ENCODE measurements around the gene ST6GALNAC1. TPM values are rescaled to one million over a fixed set of nuclear protein-coding genes. Genes with fewer than 3 reads are reported as not detected.

Gene ST6GALNAC1
- total RNA-seq, 1 experiment from 2014 or later, result not detected

DNA sequence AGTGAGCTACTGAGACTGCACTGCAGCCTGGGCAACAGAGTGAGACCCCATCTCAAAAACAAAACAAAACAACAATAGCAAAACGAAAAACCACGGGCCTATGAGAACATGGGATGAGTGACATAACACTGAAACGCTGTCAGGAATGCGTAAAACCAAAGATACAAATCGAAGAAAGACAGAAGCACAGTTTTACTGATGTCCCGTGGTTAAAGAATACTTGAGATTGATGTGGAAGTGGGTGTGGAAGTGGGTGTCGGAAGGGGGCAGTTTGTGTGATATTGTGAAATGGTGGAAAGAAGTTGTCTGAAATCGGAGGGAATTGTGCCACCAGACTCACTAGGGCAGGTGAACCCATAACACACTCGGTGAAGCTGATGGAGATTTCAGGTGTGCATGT is 67.4 kb downstream of the ST6GALNAC1 start:
- Histone ChIP-seq H2AFZ (ENCODE audit: low read depth, low read length, poor library complexity, severe bottlenecking) (no peak overlapping the region), H3K9me3 (ENCODE audit: control insufficient read depth in 1 of 2, insufficient read depth in 1 of 2, low read depth in 1 of 2, low read length in 2 of 2) (no peaks in the 10 kb centered on the region), H3K9ac (ENCODE audit: low read length) (no peak overlapping the region), H3K36me3 (ENCODE audit: control insufficient read depth in 1 of 2, insufficient read depth in 2 of 2, low read length in 2 of 2) (no peaks in the 10 kb centered on the region), H3K4me2 (ENCODE audit: low read length) (no peak overlapping the region), H4K20me1 (ENCODE audit: insufficient read depth) (no peaks in the 10 kb centered on the region), H3K9me2 (ENCODE audit: insufficient read depth) (no peaks in the 10 kb centered on the region), H3K4me1 (ENCODE audit: control insufficient read depth in 1 of 2, insufficient read depth in 2 of 2, low read length in 2 of 2) (peaks cover 4 to 9% of the 10 kb centered on the region in 2 experiments; a peak in 2 of 4 replicates), H3K79me2 (ENCODE audit: insufficient read depth, low read length) (no peaks in the 10 kb centered on the region), H3K4me3 (replicated peaks in 1 of 2; ENCODE audit: low read depth in 1 of 2, low read length in 2 of 2) (no peak overlapping the region), H3K27me3 (ENCODE audit: insufficient read depth, low read length) (no peaks in the 10 kb centered on the region), H3K27ac (ENCODE audit: low read depth, low read length) (no peak overlapping the region)
- intact Hi-C loops (cut with micrococcal nuclease), result no loop called here
- ChIA-PET RAD21 (ENCODE audit: low non-redundant PET in 1 of 2, low total read pairs in 2 of 2, uncharacterized antibody in 2 of 2, unreplicated experiment in 2 of 2) (interaction anchor here in 1 of 2 experiments (0.6 to 1.1 kb wide), 2 partner anchors 17 to 53 kb away, joined by 3 to 4 read pairs; no protein-coding TSS in a partner anchor), POLR2A (interaction anchor here (1.1 to 1.9 kb wide), 3 partner anchors 10 to 19 kb away, joined by 3 to 7 read pairs (median 7); partner anchors contain the start of gene ST6GALNAC2), CTCF (interaction anchor here (1.8 kb wide), 1 partner anchor 48 kb away, joined by 4 read pairs; no protein-coding TSS in a partner anchor)
- TF ChIP-seq REST (IDR thresholded peaks at IDR 0.05; ENCODE audit: low read depth), result no peak
- TF ChIP-seq ZFX (IDR thresholded peaks at IDR 0.05), result 0 out of 2 replicates have a peak, but pooled peaks have one; percentile 10
- no peak for DNase-seq (ENCODE audit: low read depth, low spot score)
- no peak for ATAC-seq
- no TSS peak for BruUV-seq (replicated peaks)

- Histone ChIP-seq H3K27me3 (ENCODE audit: insufficient read depth, low read length) (no peaks in the 10 kb centered on the region), H3K4me3 (replicated peaks in 1 of 2; ENCODE audit: low read depth in 1 of 2, low read length in 2 of 2) (no peak overlapping the region), H3K79me2 (ENCODE audit: insufficient read depth, low read length) (no peaks in the 10 kb centered on the region), H2AFZ (ENCODE audit: low read depth, low read length, poor library complexity, severe bottlenecking) (no peak overlapping the region), H3K36me3 (ENCODE audit: control insufficient read depth in 1 of 2, insufficient read depth in 2 of 2, low read length in 2 of 2) (no peaks in the 10 kb centered on the region), H3K27ac (ENCODE audit: low read depth, low read length) (no peak overlapping the region), H3K4me2 (ENCODE audit: low read length) (no peak overlapping the region), H3K9ac (ENCODE audit: low read length) (no peak overlapping the region), H3K9me2 (ENCODE audit: insufficient read depth) (no peaks in the 10 kb centered on the region), H4K20me1 (ENCODE audit: insufficient read depth) (no peaks in the 10 kb centered on the region), H3K9me3 (ENCODE audit: control insufficient read depth in 1 of 2, insufficient read depth in 1 of 2, low read depth in 1 of 2, low read length in 2 of 2) (no peaks in the 10 kb centered on the region), H3K4me1 (ENCODE audit: control insufficient read depth in 1 of 2, insufficient read depth in 2 of 2, low read length in 2 of 2) (peaks cover 0 to 6% of the 10 kb centered on the region in 2 experiments; a peak in 2 of 4 replicates)
- ChIA-PET RAD21 (ENCODE audit: low non-redundant PET in 1 of 2, low total read pairs in 2 of 2, uncharacterized antibody in 2 of 2, unreplicated experiment in 2 of 2) (interaction anchor here in 1 of 2 experiments (1.1 kb wide), 1 partner anchor 52 kb away, joined by 3 read pairs; no protein-coding TSS in a partner anchor), CTCF (interaction anchor here (1.8 kb wide), 1 partner anchor 49 kb away, joined by 4 read pairs; no protein-coding TSS in a partner anchor), POLR2A (interaction anchor here (1.2 to 1.9 kb wide), 2 partner anchors 10 to 18 kb away, joined by 3 to 7 read pairs; partner anchors contain the start of gene ST6GALNAC2)
- no TSS peak for BruUV-seq (replicated peaks)
- ATAC-seq, result no peak
- DNase-seq (ENCODE audit: low read depth, low spot score), result no peak
- intact Hi-C loops (cut with micrococcal nuclease), result no loop called here
- TF ChIP-seq YY1 (IDR thresholded peaks at IDR 0.05; ENCODE audit: extremely low read depth, insufficient replicate concordance, low read depth, low read length) (no peak), SRF (IDR thresholded peaks at IDR 0.05; ENCODE audit: low read depth) (no peak), EZH2phosphoT487 (IDR thresholded peaks at IDR 0.05; ENCODE audit: borderline replicate concordance) (no peak), RAD21 (IDR thresholded peaks at IDR 0.05; ENCODE audit: low read depth) (no peak), REST (IDR thresholded peaks at IDR 0.05; ENCODE audit: low read depth) (no peak), JUND (IDR thresholded peaks at IDR 0.05) (no peak), CBX3 (IDR thresholded peaks at IDR 0.05; ENCODE audit: low read depth) (no peak), ZNF274 (IDR thresholded peaks at IDR 0.05; ENCODE audit: low read depth, low read length) (no peak), EZH2 (IDR thresholded peaks at IDR 0.05) (no peak), POLR2AphosphoS5 (IDR thresholded peaks at IDR 0.05; ENCODE audit: low read depth, low read length) (no peak), SIN3A (IDR thresholded peaks at IDR 0.05; ENCODE audit: low read depth) (no peak), ATF3 (IDR thresholded peaks at IDR 0.05) (no peak)
Observed at GRCh38 chr17:76575570-76575969, 68.0 kb downstream of the ST6GALNAC1 start.

All from HCT116 (cell line).